Thyroid gland (tissue), 4 donors: ENCODE measurements around the gene PPP1R36.

ENCODE experiments used
- CTCF ChIP-seq, 6 experiments: fragments of 200-600 bp in 3 of 6; fragments of 450-650 bp in 3 of 6; sonication (generic) in 3 of 6; IDR thresholded peaks; one replicate each; pipeline ENCODE4 v1.5.1; 2016 to 2019; ENCODE audit warnings: antibody characterized with exemption in 6 of 6, mild to moderate bottlenecking in 2 of 6, inconsistent platforms in 1 of 6, moderate library complexity in 1 of 6
- POLR2A ChIP-seq, 2 donors: fragments of 450-650 bp; IDR thresholded peaks; one replicate each; pipeline ENCODE4 v1.6.1; 2017; ENCODE audit warnings: antibody characterized with exemption in 2 of 2, mild to moderate bottlenecking in 2 of 2, moderate library complexity in 1 of 2

- TF ChIP-seq CTCF (IDR thresholded peaks at IDR 0.05), result no peak
- TF ChIP-seq POLR2A (IDR thresholded peaks at IDR 0.05), result no peak
Observed at GRCh38 chr14:64611358-64612020, 61.7 kb downstream of the PPP1R36 start.
